ENCODE measurements around the gene RSBN1. TPM values are rescaled to one million over a fixed set of nuclear protein-coding genes. Genes with fewer than 3 reads are reported as not detected.

RSBN1 gene
- total RNA-seq, 4 donors from 2014 or later, result 13.3 to 24.6 (median 17.5) TPM

GRCh38 chr1:113769601-113769970, 42.7 kb downstream of the RSBN1 start:
- TF ChIP-seq, protein P1, sequence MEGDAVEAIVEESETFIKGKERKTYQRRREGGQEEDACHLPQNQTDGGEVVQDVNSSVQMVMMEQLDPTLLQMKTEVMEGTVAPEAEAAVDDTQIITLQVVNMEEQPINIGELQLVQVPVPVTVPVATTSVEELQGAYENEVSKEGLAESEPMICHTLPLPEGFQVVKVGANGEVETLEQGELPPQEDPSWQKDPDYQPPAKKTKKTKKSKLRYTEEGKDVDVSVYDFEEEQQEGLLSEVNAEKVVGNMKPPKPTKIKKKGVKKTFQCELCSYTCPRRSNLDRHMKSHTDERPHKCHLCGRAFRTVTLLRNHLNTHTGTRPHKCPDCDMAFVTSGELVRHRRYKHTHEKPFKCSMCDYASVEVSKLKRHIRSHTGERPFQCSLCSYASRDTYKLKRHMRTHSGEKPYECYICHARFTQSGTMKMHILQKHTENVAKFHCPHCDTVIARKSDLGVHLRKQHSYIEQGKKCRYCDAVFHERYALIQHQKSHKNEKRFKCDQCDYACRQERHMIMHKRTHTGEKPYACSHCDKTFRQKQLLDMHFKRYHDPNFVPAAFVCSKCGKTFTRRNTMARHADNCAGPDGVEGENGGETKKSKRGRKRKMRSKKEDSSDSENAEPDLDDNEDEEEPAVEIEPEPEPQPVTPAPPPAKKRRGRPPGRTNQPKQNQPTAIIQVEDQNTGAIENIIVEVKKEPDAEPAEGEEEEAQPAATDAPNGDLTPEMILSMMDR (IDR thresholded peaks at IDR 0.05), result no peak
- DNase-seq (ENCODE audit: low spot score) (no peak), ATAC-seq (ENCODE audit: low FRiP score) (no peak)

DNA sequence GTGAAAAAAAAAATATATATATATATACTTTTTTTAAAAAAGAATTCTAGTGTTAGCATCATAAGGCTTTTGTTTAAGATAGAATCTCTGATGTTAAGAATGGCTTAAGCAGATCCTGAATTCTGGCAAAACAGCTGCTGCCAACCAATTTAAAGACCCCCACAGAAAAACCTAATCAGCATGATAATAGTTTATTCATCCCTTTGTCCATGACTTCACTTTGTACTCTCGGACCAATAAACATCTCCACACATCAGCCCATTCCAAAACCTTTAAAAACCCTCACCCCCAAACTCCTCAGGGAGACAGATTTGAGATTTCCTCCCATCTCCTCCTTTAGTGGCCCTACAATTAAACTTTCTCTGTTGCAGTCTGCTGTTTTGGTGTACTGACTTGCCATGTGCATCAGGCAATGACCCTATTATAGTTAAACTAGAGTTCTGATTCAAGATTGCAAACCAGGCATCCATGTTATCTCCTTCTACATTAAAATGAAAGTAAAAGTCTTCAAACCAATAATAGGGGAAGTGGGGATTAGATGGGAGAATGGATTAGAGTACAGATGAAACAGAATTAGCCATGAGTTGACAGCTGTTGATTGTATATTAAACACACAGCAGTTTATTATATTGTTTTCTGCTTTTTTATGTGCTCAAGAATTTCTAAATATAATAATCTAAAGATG, 43.2 kb downstream of the RSBN1 start:
- TF ChIP-seq, protein P1 (IDR thresholded peaks at IDR 0.05), result no peak
- DNase-seq (ENCODE audit: low spot score), result no peak
- ATAC-seq (ENCODE audit: low FRiP score), result no peak

DNA sequence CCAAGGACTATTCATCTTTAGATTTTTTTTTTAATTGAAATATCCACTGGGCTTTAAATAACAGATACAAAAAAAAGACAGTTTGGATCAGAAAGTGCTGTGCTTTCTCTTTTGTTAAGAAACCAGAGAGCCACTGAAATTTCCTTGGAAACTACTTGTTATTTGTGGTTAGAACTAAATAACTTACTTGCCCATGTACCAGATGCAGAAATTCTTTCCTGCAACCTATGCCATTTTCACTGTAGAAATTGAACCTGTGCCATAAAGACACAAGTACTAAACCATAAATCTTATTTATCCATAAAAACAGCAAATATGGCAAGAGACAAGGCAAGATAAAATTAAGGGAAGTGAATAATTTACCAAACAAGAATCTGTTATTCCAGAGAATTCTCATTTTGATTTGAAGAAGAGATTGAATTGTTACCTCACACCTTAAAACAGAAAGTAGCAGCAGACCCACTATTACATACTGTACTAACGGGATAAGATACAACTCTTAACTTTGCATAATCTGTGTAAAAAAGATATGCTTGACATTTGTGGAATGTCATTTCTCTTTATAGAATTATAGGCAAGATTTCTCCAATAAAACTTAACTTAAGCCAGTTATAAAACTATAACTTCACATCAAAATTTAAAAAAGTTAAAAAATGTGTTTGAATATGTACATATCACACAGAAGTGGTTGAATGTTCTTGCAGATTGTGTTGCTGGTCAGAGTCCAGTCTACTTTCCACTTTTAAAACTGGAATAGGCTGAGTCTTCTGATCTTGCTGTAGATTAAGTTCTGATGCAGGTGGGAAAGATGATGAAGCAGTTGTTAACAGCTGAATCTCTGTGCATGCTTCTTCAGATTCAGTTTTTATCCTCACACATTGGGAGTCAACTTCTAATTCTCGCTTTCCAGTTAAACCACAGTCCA, 46.7 kb downstream of the RSBN1 start:
- ATAC-seq (ENCODE audit: low FRiP score), result no peak
- TF ChIP-seq, protein P1 (IDR thresholded peaks at IDR 0.05), result no peak

DNA sequence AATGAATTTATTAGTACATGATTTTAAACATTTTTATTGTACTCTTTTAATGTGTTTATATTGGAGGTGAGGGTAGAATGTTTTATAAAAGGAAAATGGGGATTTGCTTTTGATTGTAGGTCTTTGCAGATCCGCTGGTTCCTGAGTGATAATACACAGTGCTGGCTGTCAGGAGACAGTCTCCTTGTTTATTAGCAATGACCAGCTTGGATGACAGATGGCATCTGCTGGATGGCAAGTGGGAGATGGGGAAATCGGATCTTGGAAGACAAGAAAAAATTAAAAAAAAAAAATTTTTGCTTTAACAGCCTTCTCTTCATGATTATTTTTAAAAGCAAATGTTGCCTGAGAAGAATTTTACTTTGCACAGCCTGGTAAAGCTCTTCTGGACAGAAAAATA, 48.6 kb downstream of the RSBN1 start:
- TF ChIP-seq, protein P1 (IDR thresholded peaks at IDR 0.05), result no peak
- no peak for DNase-seq (ENCODE audit: low spot score)
- no peak for ATAC-seq (ENCODE audit: low FRiP score)

More for the DNA sequence above, 46.7 kb downstream of the RSBN1 start:
- no peak for DNase-seq (ENCODE audit: low spot score)

GRCh38 chr1:113761937-113762336, 50.3 kb downstream of the RSBN1 start:
- ATAC-seq (ENCODE audit: low FRiP score) (no peak), DNase-seq (ENCODE audit: low spot score) (no peak)
- TF ChIP-seq, protein P1 (IDR thresholded peaks at IDR 0.05), result no peak

GRCh38 chr1:113760102-113761080, 51.9 kb downstream of the RSBN1 start:
- DNase-seq (ENCODE audit: low spot score) (no peak), ATAC-seq (ENCODE audit: low FRiP score) (no peak)
- TF ChIP-seq, protein P1 (IDR thresholded peaks at IDR 0.05), result no peak
